ENCODE measurements around the gene KCNQ1. TPM values are rescaled to one million over a fixed set of nuclear protein-coding genes. Genes with fewer than 3 reads are reported as not detected.
A peak's percentile ranks its signal among the peaks of the same experiment; 100 is the strongest.

The KCNQ1 gene
- total RNA-seq, 3 donors from 2014 or later (not counting 1 experiment from before 2014, with no cell fraction given), result 1.9 to 7.8 (median 3.3) TPM

DNA sequence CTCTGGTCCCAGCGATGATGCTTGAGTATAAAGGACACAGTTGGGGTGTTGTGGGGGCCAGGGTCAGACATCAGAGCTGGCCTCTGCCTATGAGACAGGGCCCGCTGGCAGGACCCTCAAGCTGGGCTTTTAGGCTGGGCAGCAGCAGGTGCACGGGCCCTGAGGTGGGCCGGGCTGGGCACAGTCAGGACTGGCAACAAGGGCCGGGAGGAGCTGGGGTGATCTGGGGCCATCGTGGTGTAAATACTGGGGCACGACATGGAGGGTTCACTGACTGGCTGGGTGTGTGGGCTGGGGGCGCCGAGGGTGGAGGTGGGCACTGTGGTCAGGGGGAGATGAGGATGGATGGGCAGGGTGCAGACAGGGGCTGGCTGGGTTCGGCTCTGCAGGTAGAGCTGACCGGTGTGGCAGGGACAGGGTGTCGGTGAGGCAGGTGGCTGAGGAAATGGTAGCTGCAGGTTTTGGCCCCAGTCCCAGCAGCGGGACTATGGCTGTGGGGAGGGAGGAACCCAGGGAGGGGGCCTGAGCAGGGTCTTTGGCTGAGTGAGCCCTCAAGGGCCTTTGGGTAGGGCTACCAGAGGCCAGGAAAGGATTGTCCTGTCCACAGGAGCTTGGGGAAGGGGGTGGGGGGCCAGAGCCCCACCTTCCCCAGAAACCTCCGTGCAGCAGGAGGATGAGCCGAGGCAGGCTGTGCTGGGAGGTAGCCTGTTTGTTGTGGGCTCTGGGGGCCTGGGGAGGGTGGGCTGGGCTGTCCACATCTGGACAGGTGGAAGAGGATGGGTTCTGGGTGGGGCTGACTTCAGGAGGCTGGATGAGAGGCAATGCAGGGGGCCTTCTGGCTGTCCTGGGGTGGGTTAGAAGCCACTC, 81.4 kb downstream of the KCNQ1 start:
- no peaks in the 10 kb centered on the region for H3K27me3 ChIP-seq (ENCODE audit: control insufficient read depth, insufficient read depth, low read length)
- H3K4me3 Mint-ChIP-seq, result no peak overlapping the region
- H3K4me1 ChIP-seq (ENCODE audit: control insufficient read depth, insufficient read depth, low read length), result peaks cover 34% of the 10 kb centered on the region
- TF ChIP-seq, protein P1, sequence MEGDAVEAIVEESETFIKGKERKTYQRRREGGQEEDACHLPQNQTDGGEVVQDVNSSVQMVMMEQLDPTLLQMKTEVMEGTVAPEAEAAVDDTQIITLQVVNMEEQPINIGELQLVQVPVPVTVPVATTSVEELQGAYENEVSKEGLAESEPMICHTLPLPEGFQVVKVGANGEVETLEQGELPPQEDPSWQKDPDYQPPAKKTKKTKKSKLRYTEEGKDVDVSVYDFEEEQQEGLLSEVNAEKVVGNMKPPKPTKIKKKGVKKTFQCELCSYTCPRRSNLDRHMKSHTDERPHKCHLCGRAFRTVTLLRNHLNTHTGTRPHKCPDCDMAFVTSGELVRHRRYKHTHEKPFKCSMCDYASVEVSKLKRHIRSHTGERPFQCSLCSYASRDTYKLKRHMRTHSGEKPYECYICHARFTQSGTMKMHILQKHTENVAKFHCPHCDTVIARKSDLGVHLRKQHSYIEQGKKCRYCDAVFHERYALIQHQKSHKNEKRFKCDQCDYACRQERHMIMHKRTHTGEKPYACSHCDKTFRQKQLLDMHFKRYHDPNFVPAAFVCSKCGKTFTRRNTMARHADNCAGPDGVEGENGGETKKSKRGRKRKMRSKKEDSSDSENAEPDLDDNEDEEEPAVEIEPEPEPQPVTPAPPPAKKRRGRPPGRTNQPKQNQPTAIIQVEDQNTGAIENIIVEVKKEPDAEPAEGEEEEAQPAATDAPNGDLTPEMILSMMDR (IDR thresholded peaks at IDR 0.05), result no peak
- peak overlapping the region; percentile 42 for H3K27ac ChIP-seq (ENCODE audit: low read length)
- H3K36me3 ChIP-seq (ENCODE audit: control insufficient read depth, insufficient read depth, low read length), result no peaks in the 10 kb centered on the region
- H3K36me3 Mint-ChIP-seq, result no peaks in the 10 kb centered on the region
- no peaks in the 10 kb centered on the region for H3K9me3 ChIP-seq (ENCODE audit: control insufficient read depth, insufficient read depth, low read length)
- peaks cover 0 to 5% of the 10 kb centered on the region in 2 donors for H3K4me1 Mint-ChIP-seq
- no peak overlapping the region for H3K27ac Mint-ChIP-seq
- ATAC-seq, result no peak
- WGBS (ENCODE audit: insufficient coverage), result 55% methylated on average over 15 of the region's 15 CpGs
- no peaks in the 10 kb centered on the region for H3K9me3 Mint-ChIP-seq
- peak in 1 of 2 donors; percentile 7 for DNase-seq
- H3K4me3 ChIP-seq (ENCODE audit: low read length), result no peak overlapping the region
- H3K27me3 Mint-ChIP-seq (ENCODE audit: low read depth in 2 of 2), result peaks cover 22 to 27% of the 10 kb centered on the region in 2 donors
- intact Hi-C loops (cut with micrococcal nuclease), result no loop called here

DNA sequence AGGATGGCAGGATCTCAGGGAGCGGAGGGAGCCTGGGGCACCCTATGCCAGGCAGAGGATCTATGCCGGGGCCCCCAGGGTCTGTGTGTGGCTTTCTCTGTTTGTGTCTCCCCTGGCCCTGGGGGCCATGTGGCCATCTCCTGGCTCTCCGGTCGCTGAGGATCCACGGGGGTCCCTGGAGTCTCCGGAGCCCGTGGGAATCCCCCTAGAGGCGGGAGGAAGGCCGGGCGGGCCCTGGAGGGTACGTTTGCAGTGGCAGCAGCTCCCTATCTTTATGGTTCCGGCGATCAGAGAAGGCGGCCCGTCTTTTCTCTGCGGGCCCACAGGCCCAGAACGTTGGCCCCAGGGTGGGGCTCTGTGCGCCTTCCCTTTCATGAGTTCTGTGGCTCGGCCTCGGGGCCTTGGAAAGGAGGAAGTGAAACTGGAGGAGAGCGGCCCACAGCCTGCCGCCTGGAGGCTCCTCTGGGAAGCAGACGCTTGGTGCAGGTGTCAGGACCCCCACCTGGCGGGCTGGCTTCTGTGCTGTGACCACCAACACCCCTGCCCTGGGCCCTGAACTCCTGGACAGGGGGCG, 82.1 kb downstream of the KCNQ1 start:
- Histone ChIP-seq H3K4me3 (ENCODE audit: low read length) (no peak overlapping the region), H3K9me3 (ENCODE audit: control insufficient read depth, insufficient read depth, low read length) (no peaks in the 10 kb centered on the region), H3K27me3 (ENCODE audit: control insufficient read depth, insufficient read depth, low read length) (no peaks in the 10 kb centered on the region), H3K36me3 (ENCODE audit: control insufficient read depth, insufficient read depth, low read length) (no peaks in the 10 kb centered on the region), H3K4me1 (ENCODE audit: control insufficient read depth, insufficient read depth, low read length) (peaks cover 34% of the 10 kb centered on the region), H3K27ac (ENCODE audit: low read length) (peak overlapping the region; percentile 42)
- intact Hi-C loops (cut with micrococcal nuclease), result no loop called here
- Mint-ChIP-seq H3K36me3 (no peaks in the 10 kb centered on the region), H3K4me3 (no peak overlapping the region), H3K27ac (no peak overlapping the region), H3K27me3 (ENCODE audit: low read depth in 2 of 2) (peaks cover 22 to 27% of the 10 kb centered on the region in 2 donors), H3K9me3 (no peaks in the 10 kb centered on the region), H3K4me1 (peaks cover 0 to 5% of the 10 kb centered on the region in 2 donors)
- 14% methylated on average over 25 of the region's 25 CpGs for WGBS (ENCODE audit: insufficient coverage)
- TF ChIP-seq, protein P1 (IDR thresholded peaks at IDR 0.05), result no peak
- DNase-seq, result peak; percentile 15 to 31
- peak in 1 of 3 donors; percentile 29 for ATAC-seq

DNA sequence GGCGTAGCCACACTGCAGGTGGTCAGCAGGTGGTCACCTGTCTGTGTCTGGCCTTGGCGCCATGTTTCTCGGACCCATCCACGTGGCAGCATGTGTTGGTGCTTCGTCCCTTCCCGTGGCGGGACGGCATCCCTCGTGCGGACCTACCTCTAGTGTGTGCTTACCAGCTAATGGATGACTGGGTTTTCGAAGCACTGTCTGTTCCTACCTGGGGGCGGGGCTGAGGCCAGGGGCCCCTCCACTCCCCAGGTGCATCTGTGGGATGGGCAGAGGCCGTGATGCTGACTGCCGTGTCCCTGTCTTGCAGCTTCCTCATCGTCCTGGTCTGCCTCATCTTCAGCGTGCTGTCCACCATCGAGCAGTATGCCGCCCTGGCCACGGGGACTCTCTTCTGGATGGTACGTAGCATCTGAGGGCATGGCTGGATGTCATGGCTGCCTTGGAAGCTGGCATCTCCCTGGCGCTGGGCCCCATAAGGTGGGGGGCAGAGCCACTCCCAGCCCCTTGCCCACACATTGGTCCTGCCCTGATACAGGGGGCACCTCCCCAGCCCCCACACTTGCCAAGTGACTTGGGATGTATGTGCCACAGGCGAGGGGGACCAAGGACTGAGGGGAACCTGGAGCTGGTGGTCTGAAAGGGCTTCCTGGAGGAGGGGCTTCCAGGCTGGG, 82.9 kb downstream of the KCNQ1 start:
- ATAC-seq (no peak), DNase-seq (peak in 1 of 2 donors; percentile 14)
- no peaks in the 10 kb centered on the region for H3K36me3 ChIP-seq (ENCODE audit: control insufficient read depth, insufficient read depth, low read length)
- H3K4me1 ChIP-seq (ENCODE audit: control insufficient read depth, insufficient read depth, low read length), result peaks cover 38% of the 10 kb centered on the region
- WGBS (ENCODE audit: insufficient coverage), result 88% methylated on average over 22 of the region's 22 CpGs
- intact Hi-C loops (cut with micrococcal nuclease), result no loop called here
- Mint-ChIP-seq H3K4me3 (no peak overlapping the region), H3K27ac (no peak overlapping the region), H3K36me3 (no peaks in the 10 kb centered on the region), H3K27me3 (ENCODE audit: low read depth in 2 of 2) (peaks cover 22 to 30% of the 10 kb centered on the region in 2 donors), H3K9me3 (no peaks in the 10 kb centered on the region), H3K4me1 (peaks cover 2 to 9% of the 10 kb centered on the region in 2 donors)
- no peak overlapping the region for H3K4me3 ChIP-seq (ENCODE audit: low read length)
- H3K27me3 ChIP-seq (ENCODE audit: control insufficient read depth, insufficient read depth, low read length), result no peaks in the 10 kb centered on the region
- no peaks in the 10 kb centered on the region for H3K9me3 ChIP-seq (ENCODE audit: control insufficient read depth, insufficient read depth, low read length)
- no peak overlapping the region for H3K27ac ChIP-seq (ENCODE audit: low read length)
- TF ChIP-seq, protein P1 (IDR thresholded peaks at IDR 0.05), result no peak
